Endometrial microvascular endothelial cells (primary cell): Measurements from ENCODE around the gene RPRD1A. TPM values are rescaled to one million over a fixed set of nuclear protein-coding genes. Genes with fewer than 3 reads are reported as not detected.
"Not testable (repeated sequence)": the region's sequence is repeated elsewhere in the genome, so short reads cannot be mapped to it uniquely, and the experiment has no call there.

Experiments
- in situ Hi-C: cut with HindIII; loops from 2 replicates; pipeline ENCODE4 v1.10.0; 2017; ENCODE audit warnings: low sequenced_read_pairs, low pct_unique_long_range_greater_than_20kb; ENCODE audit errors: inconsistent ontology term
- total RNA-seq: library from RNA; depleted of rRNA; stranded (reverse); fragments of >200 nt; gene quantifications from one replicate; pipeline ENCODE4 v1.2.3, GENCODE V29; 2015; ENCODE audit errors: inconsistent ontology term

The RPRD1A gene
- total RNA-seq, 1 donor from 2014 or later: 44.2 TPM

DNA sequence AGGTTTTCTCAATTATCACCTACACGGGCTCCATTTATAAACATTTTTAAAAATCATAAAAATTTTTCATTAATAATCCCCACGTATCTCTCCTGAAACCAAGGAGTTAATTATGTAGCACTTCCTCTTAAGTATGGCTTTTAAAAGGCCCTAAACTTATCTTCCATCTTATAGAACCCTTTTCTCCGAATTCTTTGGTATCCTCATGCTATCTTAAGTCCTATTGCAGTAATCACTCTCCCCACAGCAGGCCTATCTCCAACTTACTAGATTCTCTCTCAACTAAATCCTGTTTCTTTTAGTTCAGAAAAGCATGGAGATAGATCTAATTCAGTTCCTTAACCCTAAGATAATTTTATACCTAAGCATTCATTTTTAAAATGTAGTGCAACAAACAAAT is 26.2 kb downstream of the RPRD1A start:
- in situ Hi-C loops: no loop called here

DNA sequence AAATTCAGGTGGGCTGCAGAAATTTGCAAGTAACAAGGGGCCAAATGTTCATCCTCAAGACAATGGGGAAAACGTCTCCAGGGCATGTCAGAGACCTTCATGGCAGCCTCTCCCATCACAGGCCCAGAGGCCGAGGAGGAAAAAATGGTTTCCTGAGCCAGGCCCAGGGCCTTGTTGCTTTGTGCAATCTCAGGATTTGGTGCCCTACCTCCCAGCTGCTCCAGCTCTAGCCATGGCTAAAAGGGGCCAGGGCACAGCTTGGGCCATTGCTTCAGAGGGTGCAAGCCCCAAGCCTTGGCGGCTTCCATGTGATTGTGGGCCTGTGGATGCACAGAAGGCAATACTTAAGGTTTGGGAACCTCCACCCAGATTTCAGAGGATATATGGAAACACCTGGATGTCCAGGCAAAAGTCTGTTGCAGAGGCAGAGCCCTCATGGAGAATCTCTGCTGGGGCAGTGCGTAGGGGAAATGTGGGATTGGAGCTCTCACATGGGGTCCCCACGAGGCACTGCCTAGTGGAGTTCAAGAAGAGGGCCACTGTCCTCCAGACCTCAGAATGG is 29.2 kb downstream of the RPRD1A start:
- in situ Hi-C loops: no loop called here

DNA sequence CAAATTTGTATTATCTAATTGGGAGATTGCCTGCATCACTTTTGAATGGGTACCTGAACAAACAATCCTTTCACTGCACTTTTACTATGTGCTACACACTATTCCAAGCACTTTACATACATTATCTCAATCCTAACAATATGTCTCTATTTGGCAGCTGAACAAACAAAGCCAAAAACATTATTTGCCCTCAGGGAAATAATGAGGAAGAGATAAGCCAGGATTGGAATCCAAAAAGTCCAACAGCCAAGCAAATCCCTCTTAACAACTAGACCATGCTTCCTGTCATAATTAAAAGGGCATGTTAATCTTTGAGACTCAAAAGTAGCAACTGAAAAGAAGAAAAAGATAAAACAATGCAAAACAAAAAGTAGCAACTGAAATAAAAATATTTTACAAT is 32.1 kb downstream of the RPRD1A start:
- in situ Hi-C loops: no loop called here

DNA sequence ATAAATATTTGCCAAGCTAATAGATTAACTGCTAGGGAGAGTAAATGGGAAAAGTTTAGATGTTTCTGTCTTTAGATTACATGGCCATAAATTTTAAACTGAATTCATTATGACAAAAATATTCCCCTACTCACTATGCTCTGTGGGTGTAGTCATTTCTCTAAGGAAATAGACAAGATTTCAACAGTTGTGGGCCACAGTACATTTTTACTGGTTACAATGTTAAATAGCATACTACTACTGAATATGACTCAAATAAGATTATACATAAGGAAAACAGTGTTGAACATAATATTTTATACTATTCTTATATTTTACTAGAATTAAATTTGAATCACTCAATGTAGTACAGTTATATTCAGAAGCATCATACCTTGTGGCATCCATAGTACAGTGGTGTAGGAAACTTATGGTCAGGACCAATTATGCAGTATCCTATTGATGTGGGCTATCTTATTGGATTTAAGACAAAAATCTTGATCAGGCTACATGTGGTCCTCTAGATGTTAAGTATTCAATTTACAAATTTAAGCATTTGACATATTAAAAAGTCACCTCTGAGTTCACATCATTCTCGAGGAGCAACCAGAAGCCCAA is 33.0 kb downstream of the RPRD1A start:
- in situ Hi-C loops: no loop called here

DNA sequence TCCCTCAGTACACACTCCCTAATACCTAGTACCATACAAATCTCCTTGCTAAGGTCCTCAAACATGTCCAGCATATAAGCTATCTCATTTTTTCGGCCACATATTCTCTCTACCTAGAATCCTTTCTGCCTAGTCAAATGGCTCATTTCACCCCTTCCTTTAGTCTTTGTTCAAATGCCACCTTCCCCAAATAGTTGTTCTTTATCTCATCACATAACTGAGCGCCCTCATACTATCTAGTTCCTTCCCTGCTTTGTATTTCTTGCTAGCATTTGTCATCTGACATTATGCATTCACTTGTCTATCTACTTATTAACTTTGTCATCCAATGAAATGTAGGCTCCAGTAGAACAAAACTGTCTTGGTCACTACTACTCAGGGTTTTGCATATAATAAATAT is 35.5 kb downstream of the RPRD1A start:
- in situ Hi-C loops: no loop called here

DNA sequence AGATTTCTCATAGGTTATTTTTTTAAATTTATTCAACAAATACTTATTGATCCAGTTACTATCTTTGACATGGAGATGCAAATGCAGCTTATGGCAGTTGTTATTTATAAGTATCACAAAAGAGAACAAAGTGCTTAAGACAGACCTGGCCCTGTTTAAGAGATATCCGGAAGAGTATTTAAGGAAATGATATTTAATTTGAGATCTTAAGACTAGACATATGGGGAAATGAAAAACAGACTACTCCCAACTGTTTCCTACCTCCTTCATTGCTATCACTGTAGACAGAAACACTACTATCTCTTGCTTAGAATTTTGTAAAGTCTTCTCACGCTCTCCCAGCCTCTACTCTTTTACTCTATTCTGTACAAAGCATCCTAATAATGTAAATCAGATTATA is 36.0 kb downstream of the RPRD1A start:
- in situ Hi-C loops: no loop called here

DNA sequence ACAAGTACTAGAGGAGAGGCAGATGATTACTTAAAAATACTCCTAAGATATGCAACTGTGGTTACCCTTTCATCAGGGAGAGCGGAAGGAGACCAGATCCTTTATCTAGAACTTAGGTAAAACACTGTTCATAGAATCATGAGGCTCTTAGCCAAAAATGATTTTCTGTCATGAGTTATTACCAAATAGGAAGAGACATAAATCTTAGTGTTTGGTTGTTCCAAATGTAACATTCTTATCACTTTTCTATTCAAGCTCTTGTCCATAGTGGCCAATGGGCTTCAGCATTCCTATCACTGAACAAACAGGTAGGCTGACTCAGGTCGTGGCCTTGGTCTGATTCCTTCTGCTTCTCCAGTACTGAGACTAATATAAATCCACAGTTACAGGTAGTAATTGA is 38.5 kb downstream of the RPRD1A start:
- in situ Hi-C loops: no loop called here

DNA sequence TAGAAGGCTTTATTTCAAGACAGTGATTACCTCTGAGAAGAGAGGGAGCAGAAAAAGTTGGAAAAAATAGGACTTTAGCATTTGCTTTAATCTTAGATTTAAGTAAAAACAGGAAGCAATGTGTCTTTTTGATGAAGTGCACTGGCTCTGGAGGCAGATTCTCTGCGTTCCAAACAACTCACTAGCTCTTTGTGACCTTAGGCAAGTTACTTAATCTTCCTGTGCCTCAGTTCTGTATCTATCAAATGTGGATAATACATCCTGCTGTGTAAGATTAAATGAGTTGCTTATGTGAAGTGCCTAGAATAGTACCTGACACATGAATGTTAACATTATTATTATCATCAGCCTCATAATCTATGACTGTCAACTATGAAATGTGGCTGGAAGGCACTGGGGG is 42.3 kb downstream of the RPRD1A start:
- in situ Hi-C loops: no loop called here

DNA sequence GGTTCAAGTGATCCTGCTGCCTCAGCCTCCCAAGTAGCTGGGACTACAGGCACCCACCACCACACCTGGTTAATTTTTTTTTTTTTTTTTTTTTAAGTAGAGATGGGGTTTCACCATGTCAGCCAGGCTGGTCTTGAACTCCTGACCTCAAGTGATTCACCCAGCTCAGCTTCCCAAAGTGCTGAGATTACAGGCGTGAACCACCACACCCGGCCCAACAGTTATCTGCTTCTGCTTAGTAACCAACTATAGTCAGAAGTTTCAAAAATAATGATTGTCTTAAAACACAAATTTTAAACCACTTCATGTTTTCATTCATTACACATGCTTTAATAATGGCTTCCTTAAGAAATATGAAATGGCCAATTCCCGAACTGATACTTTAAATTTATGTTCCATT is 43.1 kb downstream of the RPRD1A start:
- in situ Hi-C loops: not testable (repeated sequence)

DNA sequence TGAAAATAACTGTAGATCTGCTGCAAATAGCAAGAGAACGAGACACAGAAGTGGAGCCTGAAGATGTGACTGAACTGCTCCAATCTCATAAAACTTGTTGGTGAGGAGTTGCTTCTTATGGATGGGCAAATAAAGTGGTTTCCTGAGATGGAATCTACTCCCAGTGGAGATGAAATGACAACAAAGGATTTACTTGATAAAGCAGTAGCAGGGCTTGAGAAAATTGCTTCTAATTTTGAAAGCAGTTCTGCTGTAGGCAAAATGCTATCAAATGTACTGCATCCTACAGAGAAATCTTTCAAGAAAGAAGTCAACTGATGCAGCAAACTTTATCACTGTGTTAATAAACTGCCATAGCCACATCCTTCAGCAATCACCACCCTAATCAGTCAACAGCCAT is 44.0 kb downstream of the RPRD1A start:
- in situ Hi-C loops: no loop called here

DNA sequence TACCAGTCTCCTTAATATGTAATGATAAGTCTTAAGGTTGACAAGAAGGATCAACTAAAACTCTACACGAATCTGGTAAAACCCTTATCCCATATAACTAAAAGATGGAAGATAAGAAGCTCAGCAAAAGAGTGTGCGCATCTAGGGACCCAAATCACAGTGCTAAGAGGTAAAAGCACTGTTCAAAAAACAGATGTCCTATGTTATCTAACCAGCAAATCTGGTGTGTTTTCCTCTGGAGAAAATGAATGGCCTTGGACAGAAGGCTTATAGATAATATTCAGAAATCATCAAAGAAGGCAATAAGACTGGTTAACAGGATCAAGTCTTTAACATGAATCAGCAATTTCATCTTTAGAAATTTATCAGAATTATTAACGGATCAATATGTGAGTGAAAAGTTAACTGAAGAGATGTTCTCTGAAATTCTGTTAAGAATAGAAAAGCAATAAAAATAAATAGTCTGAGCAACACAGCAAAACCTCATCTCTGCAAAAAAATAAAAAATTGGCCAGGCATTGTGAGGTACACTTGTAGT is 47.1 kb downstream of the RPRD1A start:
- in situ Hi-C loops: no loop called here

DNA sequence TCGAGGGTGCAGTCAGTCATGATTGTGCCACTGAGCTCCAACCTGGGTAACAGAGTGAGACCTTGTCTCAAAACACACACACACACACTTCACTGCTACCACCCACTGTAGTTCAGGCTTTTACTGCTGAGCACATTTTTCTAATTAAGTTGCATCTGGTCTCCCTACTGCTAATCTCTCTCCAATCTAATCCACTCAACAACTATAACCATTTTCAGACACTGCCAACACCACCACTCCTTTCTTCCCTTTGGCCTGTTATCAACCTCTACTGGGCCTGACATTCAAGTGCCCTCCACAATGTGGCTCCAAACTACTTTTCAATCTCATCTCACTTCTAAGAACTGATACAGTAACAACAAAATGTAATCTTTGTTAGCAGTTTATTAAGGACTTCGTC is 50.1 kb downstream of the RPRD1A start:
- in situ Hi-C loops: no loop called here

DNA sequence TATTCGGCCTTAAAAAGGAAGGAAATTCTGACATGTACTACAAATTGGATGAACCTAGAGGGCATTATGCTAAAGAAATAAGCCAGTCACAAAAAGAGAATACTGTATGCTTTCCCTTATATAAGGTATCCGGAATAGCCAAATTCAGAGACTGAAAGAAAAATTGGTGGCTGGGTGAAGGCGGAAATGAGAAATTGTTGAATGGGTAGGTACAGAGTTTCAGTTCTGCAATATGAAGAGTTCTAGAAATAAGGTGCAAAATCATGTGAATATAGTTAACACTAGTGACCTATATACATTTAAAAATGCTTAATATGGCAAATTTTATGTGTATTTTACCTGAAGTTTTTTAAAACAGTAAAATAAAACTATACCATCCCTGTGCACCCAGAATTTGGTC is 51.7 kb downstream of the RPRD1A start:
- in situ Hi-C loops: no loop called here

DNA sequence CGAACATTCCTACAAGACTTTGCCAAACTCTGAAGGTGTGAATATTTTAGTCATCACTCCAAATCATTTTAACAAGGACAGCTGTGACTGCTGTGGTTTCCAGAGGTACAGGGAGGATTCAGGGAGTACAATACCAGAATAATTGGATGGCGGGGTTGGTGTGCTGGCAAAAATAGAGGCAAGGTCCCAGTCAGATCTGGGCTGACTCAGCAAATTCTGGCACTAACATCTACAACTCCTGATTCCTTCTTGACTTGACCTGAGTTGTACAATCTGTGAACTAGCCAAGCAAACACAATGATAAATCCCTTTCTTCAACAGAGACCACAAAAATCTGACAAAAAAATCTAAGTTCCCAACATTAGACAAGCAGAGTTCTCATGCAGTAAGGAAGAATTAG is 54.5 kb downstream of the RPRD1A start:
- in situ Hi-C loops: no loop called here

DNA sequence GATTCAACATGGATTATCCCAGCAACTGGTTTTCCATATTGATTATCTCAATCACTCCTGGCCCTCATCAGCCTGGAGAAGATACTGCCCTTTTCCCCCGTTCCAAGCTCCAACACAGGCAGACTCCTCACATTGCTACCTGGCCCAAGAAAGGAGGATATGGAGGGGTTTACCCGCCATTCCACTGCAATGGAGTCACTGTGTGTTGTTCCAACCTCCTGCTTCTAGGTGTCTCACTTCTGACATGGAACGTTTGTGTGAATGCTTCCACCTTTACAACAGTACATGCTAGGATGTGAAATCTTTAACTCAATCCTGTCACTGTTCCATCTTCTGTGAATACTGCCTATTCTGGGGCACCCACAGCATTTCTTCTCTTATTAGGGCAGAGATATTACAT is 58.1 kb downstream of the RPRD1A start:
- in situ Hi-C loops: no loop called here

DNA sequence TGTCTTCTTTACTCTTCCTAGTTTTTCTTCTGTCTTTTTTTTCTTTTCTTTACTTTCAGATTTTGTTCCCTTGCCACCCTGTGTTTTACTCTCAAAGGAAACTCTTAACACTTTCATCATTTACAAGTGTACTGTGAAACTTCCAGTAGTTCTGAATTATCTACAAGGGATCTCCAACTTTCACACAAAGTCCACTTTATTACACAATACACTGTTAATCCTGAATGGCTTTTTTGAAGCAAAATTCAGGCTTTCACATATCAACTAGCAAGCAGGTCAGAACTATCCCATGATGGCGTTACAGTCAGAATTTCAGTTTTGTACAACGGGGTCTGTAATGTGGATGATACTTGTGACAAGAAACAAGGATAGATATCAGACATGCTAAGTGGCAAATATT is 60.4 kb downstream of the RPRD1A start:
- in situ Hi-C loops: no loop called here

DNA sequence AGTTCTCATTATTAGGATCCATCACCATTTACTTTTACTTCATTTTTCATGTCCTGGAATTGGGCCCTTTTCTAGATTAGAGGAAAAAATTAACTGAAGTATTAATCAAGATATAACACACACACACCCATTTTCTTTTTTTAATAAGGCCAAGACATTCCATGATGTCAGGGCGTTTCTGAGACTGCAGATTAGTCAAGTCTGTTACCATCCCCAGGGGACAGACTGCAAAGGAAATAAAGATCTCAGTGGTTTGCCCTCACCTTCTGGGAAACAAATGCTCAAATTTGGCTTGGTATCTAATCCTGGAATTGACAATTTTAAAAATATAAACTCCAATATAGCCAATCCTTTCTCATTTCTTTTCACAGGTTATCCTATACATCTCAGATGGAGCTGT is 67.4 kb downstream of the RPRD1A start:
- in situ Hi-C loops: no loop called here

DNA sequence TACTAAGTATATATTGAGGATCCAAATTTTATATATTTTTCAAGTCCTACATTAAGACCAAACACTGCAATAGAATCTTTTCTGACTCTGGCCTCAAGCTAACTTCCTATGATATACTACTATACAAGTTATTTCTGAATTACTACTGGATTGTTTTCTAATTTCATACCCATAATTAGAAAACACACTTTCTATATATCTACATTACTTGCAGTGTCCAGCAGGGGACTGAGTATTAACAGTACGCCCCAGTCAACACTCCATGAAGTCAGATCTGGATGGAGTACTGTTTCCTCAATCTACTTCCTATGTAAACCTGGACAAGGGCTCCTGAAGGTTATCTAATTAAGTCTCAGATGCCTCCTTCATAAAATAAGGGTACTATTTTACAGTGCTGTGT is 68.4 kb downstream of the RPRD1A start:
- in situ Hi-C loops: no loop called here

DNA sequence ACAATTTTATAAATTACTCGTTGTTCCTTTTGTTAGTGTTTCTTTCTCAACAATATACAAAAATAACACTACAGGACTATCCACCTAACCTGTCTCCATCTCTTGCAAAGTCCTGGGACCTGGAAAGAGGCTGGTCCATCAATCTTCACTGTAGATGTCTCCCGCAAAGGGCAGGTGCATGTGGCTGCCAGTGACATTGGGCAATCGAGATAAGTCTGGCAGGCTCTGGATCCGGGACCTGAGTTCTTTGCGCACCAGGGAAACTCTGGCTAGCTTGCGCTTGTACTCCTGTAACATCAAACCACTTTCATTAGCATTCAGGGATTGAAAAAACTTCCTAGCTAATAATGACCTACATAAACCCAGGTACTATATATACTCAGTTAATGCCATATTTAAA is 74.3 kb downstream of the RPRD1A start:
- in situ Hi-C loops: no loop called here

DNA sequence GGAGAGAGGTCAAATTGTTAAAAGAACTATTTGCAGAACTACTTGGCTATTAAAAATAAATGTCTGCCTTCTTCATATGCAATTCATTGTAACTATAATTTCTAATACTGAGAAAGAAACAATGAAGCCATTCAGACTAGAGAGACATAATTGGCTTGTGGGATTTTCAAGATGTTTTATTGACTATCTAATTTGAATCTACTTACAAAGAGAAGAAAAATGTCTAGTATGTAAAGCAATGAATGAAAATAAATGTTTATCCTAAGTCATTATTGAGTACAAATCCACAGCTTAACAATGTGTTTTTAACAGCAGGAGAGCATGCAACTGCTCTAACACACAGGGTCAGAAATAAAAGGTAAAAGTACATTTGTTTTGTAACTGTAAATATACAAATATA is 75.7 kb downstream of the RPRD1A start:
- in situ Hi-C loops: no loop called here

DNA sequence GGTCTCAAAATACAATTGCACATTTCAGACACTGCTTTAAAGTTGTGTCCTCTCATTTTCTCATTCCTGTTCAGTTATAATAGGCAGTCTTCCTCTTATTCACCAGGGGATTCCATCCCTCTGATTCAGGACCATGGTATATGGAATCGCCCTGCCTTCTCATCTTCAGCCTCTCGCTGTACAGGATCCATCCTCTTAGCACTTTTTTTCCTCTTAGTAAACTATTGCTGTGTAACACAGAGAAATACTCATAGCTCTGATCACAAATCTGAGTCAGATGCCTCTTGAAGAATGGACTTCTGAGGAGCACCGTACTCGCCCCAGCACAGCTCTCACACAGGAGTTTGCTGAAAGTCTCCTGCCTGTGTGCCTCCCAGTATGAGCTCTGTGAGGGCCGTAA is 83.5 kb downstream of the RPRD1A start:
- in situ Hi-C loops: no loop called here
